ENCODE results near the gene SMYD3. TPM values are rescaled to one million over a fixed set of nuclear protein-coding genes. Genes with fewer than 3 reads are reported as not detected.

The SMYD3 gene
- total RNA-seq, 3 donors from 2014 or later = 16.3 to 18.0 (median 16.4) TPM

DNA sequence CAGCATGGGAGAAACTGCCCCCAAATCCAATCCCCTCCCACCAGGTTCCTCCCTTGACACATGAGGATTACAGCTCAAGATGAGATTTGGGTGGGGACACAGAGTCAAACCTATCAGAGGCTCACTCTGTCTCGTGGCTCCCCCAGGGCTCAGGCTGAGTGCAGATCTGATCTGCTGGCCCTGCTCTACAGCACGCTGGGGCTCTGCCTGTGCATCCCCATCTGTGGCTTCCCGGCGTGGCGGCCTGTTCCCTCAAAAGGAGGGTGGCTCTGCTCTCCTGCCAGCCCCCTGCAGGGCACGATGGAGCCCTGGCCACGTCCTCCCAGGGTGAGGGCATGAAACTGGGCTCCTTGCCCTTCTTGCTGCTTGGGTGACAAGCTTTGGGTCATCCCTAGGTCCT, 19.8 kb upstream of the SMYD3 start:
- no peak for TF ChIP-seq CTCF (IDR thresholded peaks at IDR 0.05)
- ATAC-seq (no peak), DNase-seq (no peak)
- H3K4me3 ChIP-seq = no peak overlapping the region
- intact Hi-C loops (cut with DNase I, micrococcal nuclease) = no loop called here
- H3K9me3 ChIP-seq = peaks cover 8% of the 10 kb centered on the region
- H3K36me3 ChIP-seq (ENCODE audit: low read depth) = no peaks in the 10 kb centered on the region
- no peaks in the 10 kb centered on the region for H3K4me1 ChIP-seq (ENCODE audit: low read depth)

- Histone ChIP-seq H3K4me1 (ENCODE audit: low read depth) (no peaks in the 10 kb centered on the region), H3K36me3 (ENCODE audit: low read depth) (no peaks in the 10 kb centered on the region), H3K4me3 (no peak overlapping the region), H3K9me3 (peaks cover 8% of the 10 kb centered on the region)
- no peak for DNase-seq
- TF ChIP-seq CTCF (IDR thresholded peaks at IDR 0.05) = no peak
- ATAC-seq = no peak
- intact Hi-C loops (cut with DNase I, micrococcal nuclease) = no loop called here
Measured at GRCh38 chr1:246526380-246526779, 19.3 kb upstream of the SMYD3 start.

DNA sequence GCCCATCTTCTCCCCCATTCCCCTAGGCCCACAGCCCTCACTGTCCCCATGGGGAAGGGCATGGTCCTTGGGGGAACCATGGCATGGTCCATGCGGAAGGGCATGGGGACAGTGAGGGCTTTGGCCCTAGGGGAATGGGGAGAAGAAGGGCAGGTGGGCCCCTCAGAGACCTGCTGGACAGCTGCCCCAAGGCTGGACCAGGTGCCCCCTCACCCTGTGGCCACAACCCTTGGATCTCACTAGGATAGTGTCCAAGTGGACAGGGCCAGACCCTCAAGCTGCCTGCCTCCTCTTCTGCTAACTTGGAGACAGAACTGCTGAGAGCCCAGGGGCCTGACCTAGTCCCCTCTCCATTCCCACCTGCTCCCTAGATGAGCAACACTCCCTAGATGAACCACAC, 12.4 kb upstream of the SMYD3 start:
- ATAC-seq = no peak
- DNase-seq = no peak

GRCh38 chr1:246518456-246519205, 11.6 kb upstream of the SMYD3 start:
- Histone ChIP-seq H3K9me3 (peaks cover 36% of the 10 kb centered on the region), H3K4me1 (ENCODE audit: low read depth) (no peaks in the 10 kb centered on the region), H3K36me3 (ENCODE audit: low read depth) (no peaks in the 10 kb centered on the region), H3K4me3 (no peak overlapping the region)
- no peak for ATAC-seq
- no peak for DNase-seq
- TF ChIP-seq CTCF (IDR thresholded peaks at IDR 0.05) = no peak
- intact Hi-C loops (cut with DNase I, micrococcal nuclease) = no loop called here

More for the DNA sequence above, 12.4 kb upstream of the SMYD3 start:
- Histone ChIP-seq H3K4me3 (no peak overlapping the region), H3K4me1 (ENCODE audit: low read depth) (no peaks in the 10 kb centered on the region), H3K36me3 (ENCODE audit: low read depth) (no peaks in the 10 kb centered on the region), H3K9me3 (peaks cover 28% of the 10 kb centered on the region)
- intact Hi-C loops (cut with DNase I, micrococcal nuclease) = no loop called here
- no peak for TF ChIP-seq CTCF (IDR thresholded peaks at IDR 0.05)

GRCh38 chr1:246517391-246517790, 10.3 kb upstream of the SMYD3 start:
- Histone ChIP-seq H3K36me3 (ENCODE audit: low read depth) (no peaks in the 10 kb centered on the region), H3K4me3 (no peak overlapping the region), H3K9me3 (peaks cover 37% of the 10 kb centered on the region), H3K4me1 (ENCODE audit: low read depth) (no peaks in the 10 kb centered on the region)
- DNase-seq (no peak), ATAC-seq (no peak)
- intact Hi-C loops (cut with DNase I, micrococcal nuclease) = no loop called here
- TF ChIP-seq CTCF (IDR thresholded peaks at IDR 0.05) = no peak

Measured in mucosa of descending colon (tissue), 3 donors.